ENCODE results near the gene ATP1A4. TPM values are rescaled to one million over a fixed set of nuclear protein-coding genes. Genes with fewer than 3 reads are reported as not detected.

ATP1A4 gene
- total and polyA plus RNA-seq, 9 of the 15 experiments (the other 6 are each of a cell fraction or from before 2014, with no cell fraction given): 0.07 TPM; not detected in 8

DNA sequence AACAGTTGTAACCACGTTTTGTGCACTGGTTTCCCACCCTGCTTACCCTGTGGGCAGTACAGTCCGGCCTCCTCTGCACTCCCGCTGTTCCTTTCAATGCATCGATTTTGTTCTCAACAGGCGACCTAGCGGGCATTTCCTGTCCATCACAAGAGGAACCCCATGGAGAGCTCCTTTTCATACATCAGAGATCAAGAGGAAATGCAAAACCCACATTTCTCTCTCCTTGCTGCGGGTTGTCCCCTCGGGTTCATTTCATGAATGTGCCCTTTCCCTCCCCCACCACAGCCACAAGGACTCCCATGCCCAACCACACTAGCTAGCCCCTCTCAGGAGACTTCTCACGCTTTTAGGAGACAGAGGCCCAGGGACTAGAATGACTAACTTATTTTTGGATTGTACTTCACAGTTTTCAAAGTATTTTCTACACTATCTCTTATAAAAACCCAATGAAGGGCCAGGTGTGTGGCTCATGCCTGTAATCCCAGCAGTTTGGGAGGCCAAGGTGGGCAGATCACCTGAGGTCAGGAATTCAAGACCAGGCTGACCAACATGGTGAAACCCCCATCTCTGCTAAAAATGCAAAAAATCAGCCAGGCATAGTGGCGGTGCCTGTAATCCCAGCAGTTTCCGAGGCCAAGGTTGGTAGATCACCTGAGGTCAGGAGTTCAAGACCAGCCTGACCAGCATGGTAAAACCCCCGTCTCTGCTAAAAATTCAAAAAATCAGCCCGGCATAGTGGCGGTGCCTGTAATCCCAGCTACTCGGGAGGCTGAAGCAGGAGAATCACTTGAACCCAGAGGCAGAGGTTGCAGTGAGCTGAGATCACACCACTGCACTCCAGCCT lies 18.4 kb downstream of the ATP1A4 start:
- Histone ChIP-seq H3K27me3 (ENCODE audit: control insufficient read depth in 2 of 2, insufficient read depth in 2 of 2, low read length in 2 of 2) (peaks cover 48 to 88% of the 10 kb centered on the region in 2 experiments), H2AFZ (ENCODE audit: low read depth, low read length) (no peak overlapping the region), H3K9me1 (ENCODE audit: control insufficient read depth, insufficient read depth, low read length) (no peaks in the 10 kb centered on the region), H4K20me1 (replicated peaks; ENCODE audit: control insufficient read depth, insufficient read depth, low read length) (no peaks in the 10 kb centered on the region), H3K9ac (ENCODE audit: insufficient read depth in 1 of 2, low read depth in 2 of 2, low read length in 2 of 2) (no peak overlapping the region), H3K36me3 (ENCODE audit: control insufficient read depth, insufficient read depth, low read length) (no peaks in the 10 kb centered on the region), H3K9me3 (replicated peaks; ENCODE audit: control insufficient read depth, insufficient read depth, low read depth, low read length) (no peaks in the 10 kb centered on the region), H3K27ac (ENCODE audit: extremely low read depth, low read depth, low read length) (no peak overlapping the region), H3K4me3 (no peak overlapping the region), H3K4me2 (ENCODE audit: insufficient read depth, low read length) (no peak overlapping the region), H3K79me2 (ENCODE audit: control insufficient read depth, insufficient read depth, low read length) (no peaks in the 10 kb centered on the region), H3K4me1 (replicated peaks in 1 of 2; ENCODE audit: control insufficient read depth in 2 of 2, insufficient read depth in 2 of 2, low read length in 2 of 2) (no peaks in the 10 kb centered on the region)
- DNase-seq (ENCODE audit: extremely low read depth in 1 of 4, low spot score in 3 of 4) (no peak), FAIRE-seq (no peak), ATAC-seq (no peak)
- 2% methylated on average over 15 of the region's 15 CpGs for WGBS (ENCODE audit: insufficient coverage, low coverage, missing lambda C conversion rate)
- intact Hi-C loops (cut with micrococcal nuclease) (no loop called here), in situ Hi-C loops (cut with MboI) (no loop called here)
- ChIA-PET POLR2A (interaction anchor here (1.1 to 1.4 kb wide), 3 partner anchors 9 to 42 kb away, joined by 4 read pairs; no protein-coding TSS in a partner anchor), CTCF (ENCODE audit: low intra/inter-chr PET ratio) (interaction anchor here (0.5 kb wide), 1 partner anchor 544 kb away, joined by 3 read pairs; no protein-coding TSS in a partner anchor)
- no TSS peak for BruUV-seq (replicated peaks)
- TF ChIP-seq SNRNP70 (optimal IDR thresholded peaks at IDR 0.05; ENCODE audit: low read depth, low read length) (no peak), KLF16 (IDR thresholded peaks at IDR 0.05) (no peak), TAF7 (tag; IDR thresholded peaks at IDR 0.05) (no peak), DDX20 (tag; IDR thresholded peaks at IDR 0.05; ENCODE audit: low read depth) (no peak), C11orf30 (IDR thresholded peaks at IDR 0.05; ENCODE audit: low read depth) (no peak), NFE2 (IDR thresholded peaks at IDR 0.05; ENCODE audit: low read depth) (no peak), ZNF165 (CRISPR knock-in tag; IDR thresholded peaks at IDR 0.05; ENCODE audit: borderline replicate concordance) (no peak), PURB (CRISPR knock-in tag; IDR thresholded peaks at IDR 0.05; ENCODE audit: low read depth) (no peak)
- TF ChIP-seq, protein P1, sequence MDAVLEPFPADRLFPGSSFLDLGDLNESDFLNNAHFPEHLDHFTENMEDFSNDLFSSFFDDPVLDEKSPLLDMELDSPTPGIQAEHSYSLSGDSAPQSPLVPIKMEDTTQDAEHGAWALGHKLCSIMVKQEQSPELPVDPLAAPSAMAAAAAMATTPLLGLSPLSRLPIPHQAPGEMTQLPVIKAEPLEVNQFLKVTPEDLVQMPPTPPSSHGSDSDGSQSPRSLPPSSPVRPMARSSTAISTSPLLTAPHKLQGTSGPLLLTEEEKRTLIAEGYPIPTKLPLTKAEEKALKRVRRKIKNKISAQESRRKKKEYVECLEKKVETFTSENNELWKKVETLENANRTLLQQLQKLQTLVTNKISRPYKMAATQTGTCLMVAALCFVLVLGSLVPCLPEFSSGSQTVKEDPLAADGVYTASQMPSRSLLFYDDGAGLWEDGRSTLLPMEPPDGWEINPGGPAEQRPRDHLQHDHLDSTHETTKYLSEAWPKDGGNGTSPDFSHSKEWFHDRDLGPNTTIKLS (IDR thresholded peaks at IDR 0.05; ENCODE audit: borderline replicate concordance, low read depth): no peak
- TF ChIP-seq, protein P2, sequence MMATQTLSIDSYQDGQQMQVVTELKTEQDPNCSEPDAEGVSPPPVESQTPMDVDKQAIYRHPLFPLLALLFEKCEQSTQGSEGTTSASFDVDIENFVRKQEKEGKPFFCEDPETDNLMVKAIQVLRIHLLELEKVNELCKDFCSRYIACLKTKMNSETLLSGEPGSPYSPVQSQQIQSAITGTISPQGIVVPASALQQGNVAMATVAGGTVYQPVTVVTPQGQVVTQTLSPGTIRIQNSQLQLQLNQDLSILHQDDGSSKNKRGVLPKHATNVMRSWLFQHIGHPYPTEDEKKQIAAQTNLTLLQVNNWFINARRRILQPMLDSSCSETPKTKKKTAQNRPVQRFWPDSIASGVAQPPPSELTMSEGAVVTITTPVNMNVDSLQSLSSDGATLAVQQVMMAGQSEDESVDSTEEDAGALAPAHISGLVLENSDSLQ (IDR thresholded peaks at IDR 0.05): no peak
- TF ChIP-seq, protein P3, sequence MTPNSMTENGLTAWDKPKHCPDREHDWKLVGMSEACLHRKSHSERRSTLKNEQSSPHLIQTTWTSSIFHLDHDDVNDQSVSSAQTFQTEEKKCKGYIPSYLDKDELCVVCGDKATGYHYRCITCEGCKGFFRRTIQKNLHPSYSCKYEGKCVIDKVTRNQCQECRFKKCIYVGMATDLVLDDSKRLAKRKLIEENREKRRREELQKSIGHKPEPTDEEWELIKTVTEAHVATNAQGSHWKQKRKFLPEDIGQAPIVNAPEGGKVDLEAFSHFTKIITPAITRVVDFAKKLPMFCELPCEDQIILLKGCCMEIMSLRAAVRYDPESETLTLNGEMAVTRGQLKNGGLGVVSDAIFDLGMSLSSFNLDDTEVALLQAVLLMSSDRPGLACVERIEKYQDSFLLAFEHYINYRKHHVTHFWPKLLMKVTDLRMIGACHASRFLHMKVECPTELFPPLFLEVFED (CRISPR knock-in tag; conservative IDR thresholded peaks at IDR 0.05): no peak
- TF ChIP-seq, protein P4, sequence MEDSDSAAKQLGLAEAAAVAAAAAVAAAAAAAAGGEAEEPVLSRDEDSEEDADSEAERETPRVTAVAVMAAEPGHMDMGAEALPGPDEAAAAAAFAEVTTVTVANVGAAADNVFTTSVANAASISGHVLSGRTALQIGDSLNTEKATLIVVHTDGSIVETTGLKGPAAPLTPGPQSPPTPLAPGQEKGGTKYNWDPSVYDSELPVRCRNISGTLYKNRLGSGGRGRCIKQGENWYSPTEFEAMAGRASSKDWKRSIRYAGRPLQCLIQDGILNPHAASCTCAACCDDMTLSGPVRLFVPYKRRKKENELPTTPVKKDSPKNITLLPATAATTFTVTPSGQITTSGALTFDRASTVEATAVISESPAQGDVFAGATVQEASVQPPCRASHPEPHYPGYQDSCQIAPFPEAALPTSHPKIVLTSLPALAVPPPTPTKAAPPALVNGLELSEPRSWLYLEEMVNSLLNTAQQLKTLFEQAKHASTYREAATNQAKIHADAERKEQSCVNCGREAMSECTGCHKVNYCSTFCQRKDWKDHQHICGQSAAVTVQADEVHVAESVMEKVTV (CRISPR knock-in tag; IDR thresholded peaks at IDR 0.05): no peak

All from K562 (cell line).